SK-MEL-5 (cell line): ENCODE data around the gene VKORC1L1. TPM values are rescaled to one million over a fixed set of nuclear protein-coding genes. Genes with fewer than 3 reads are reported as not detected.
"Not testable (repeated sequence)": the region's sequence is repeated elsewhere in the genome, so short reads cannot be mapped to it uniquely, and the experiment has no call there.

Source experiments
- DNase-seq: peaks from one replicate; pipeline ENCODE4 v3.0.0-alpha.2; 2016; ENCODE audit warnings: low read depth, low spot score
- in situ Hi-C: cut with HindIII; loops from 2 replicates; pipeline ENCODE4 v1.10.0; 2016; ENCODE audit warnings: low sequenced_read_pairs, high pct_unique_total_duplicates, low pct_unique_long_range_greater_than_20kb
- total RNA-seq: library from RNA; depleted of rRNA; stranded (reverse); fragments of >200 nt; shearing (Covaris generic); gene quantifications from 2 replicates; pipeline ENCODE4 v1.2.3, GENCODE V29; 2014

Gene VKORC1L1
- total RNA-seq, 1 experiment from 2014 or later = 16.6 TPM

- in situ Hi-C loops, DNase-seq: not testable (repeated sequence)
Observed at GRCh38 chr7:65875715-65876114, 2.8 kb downstream of the VKORC1L1 start.

- DNase-seq, in situ Hi-C loops: not testable (repeated sequence)
Observed at GRCh38 chr7:65879292-65880153, 6.6 kb downstream of the VKORC1L1 start.

GRCh38 chr7:65880242-65880641 lies 7.4 kb downstream of the VKORC1L1 start:
- in situ Hi-C loops, DNase-seq: not testable (repeated sequence)

- in situ Hi-C loops, DNase-seq: not testable (repeated sequence)
Observed at GRCh38 chr7:65884983-65885382, 12.1 kb downstream of the VKORC1L1 start.

- in situ Hi-C loops, DNase-seq: not testable (repeated sequence)
Observed at GRCh38 chr7:65885533-65885932, 12.7 kb downstream of the VKORC1L1 start.

GRCh38 chr7:65888434-65889156 lies 15.7 kb downstream of the VKORC1L1 start:
- DNase-seq, in situ Hi-C loops: not testable (repeated sequence)

GRCh38 chr7:65889722-65890121 lies 16.8 kb downstream of the VKORC1L1 start:
- DNase-seq, in situ Hi-C loops: not testable (repeated sequence)

- in situ Hi-C loops = no loop called here
- no peak for DNase-seq
Observed at GRCh38 chr7:65892161-65892560, 19.3 kb downstream of the VKORC1L1 start.

- DNase-seq = no peak
- in situ Hi-C loops = no loop called here
Observed at GRCh38 chr7:65892835-65893234, 20.0 kb downstream of the VKORC1L1 start.

GRCh38 chr7:65896279-65896870 lies 23.5 kb downstream of the VKORC1L1 start:
- in situ Hi-C loops = no loop called here
- DNase-seq = no peak

- in situ Hi-C loops, DNase-seq: not testable (repeated sequence)
Observed at GRCh38 chr7:65897289-65897688, 24.4 kb downstream of the VKORC1L1 start.

GRCh38 chr7:65898677-65899447 lies 26.0 kb downstream of the VKORC1L1 start:
- in situ Hi-C loops, DNase-seq: not testable (repeated sequence)

- in situ Hi-C loops = no loop called here
- no peak for DNase-seq
Observed at GRCh38 chr7:65902306-65902705, 29.4 kb downstream of the VKORC1L1 start.

- DNase-seq = no peak
- in situ Hi-C loops = no loop called here
Observed at GRCh38 chr7:65907501-65908198, 34.8 kb downstream of the VKORC1L1 start.

- in situ Hi-C loops = no loop called here
- no peak for DNase-seq
Observed at GRCh38 chr7:65910237-65910636, 37.4 kb downstream of the VKORC1L1 start.

- DNase-seq = no peak
- in situ Hi-C loops = no loop called here
Observed at GRCh38 chr7:65912237-65912636, 39.4 kb downstream of the VKORC1L1 start.
